Measurements from ENCODE around the gene TRAPPC2. TPM values are rescaled to one million over a fixed set of nuclear protein-coding genes. Genes with fewer than 3 reads are reported as not detected.

TRAPPC2 gene
- total RNA-seq, 1 experiment from 2014 or later: 10.2 TPM

DNA sequence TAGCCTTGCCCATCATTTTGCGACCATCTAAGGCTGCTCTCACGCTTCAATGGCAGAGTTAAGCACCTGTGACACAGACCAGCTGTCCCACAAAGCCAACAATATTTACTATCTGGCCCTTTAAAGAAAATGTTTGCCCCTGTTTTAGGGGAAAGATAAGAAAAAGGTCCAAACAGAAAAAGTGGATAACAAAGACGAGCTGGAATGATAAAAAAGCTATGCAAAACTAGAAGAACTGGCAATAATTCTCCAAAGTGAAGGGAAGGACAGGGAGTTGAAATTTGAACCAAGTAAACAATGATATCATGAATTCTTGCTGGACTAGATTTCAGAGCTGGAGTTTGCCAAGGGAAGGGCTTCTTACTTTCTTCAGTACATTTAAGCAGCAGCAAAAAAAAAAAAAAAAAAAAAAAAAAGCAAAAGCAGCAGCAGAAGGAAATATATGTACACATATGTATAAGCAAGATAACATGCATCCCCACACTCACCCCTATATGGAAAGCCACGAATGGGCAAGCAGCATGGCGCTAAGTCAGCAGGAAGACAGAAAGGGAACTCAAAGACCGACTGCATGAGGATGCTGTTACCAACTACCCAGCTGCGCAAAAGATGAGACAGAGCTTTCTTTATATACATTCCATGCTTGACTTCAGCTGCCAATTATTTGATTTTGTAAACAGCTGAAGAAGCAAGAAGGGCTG lies 12.5 kb downstream of the TRAPPC2 start (continued):
- no peak for TF ChIP-seq ZNF232 (CRISPR knock-in tag; IDR thresholded peaks at IDR 0.05)
- TF ChIP-seq, protein P1, sequence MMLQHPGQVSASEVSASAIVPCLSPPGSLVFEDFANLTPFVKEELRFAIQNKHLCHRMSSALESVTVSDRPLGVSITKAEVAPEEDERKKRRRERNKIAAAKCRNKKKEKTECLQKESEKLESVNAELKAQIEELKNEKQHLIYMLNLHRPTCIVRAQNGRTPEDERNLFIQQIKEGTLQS (CRISPR knock-in tag; conservative IDR thresholded peaks at IDR 0.05): no peak
- no peak for TF ChIP-seq NR2C2 (CRISPR knock-in tag; IDR thresholded peaks at IDR 0.05)
- no peak for TF ChIP-seq EMX1 (CRISPR knock-in tag; IDR thresholded peaks at IDR 0.05)
- TF ChIP-seq NR1H2 (CRISPR knock-in tag; IDR thresholded peaks at IDR 0.05): no peak
- TF ChIP-seq ZNF396 (CRISPR knock-in tag; IDR thresholded peaks at IDR 0.05; ENCODE audit: borderline replicate concordance): no peak
- TF ChIP-seq, protein P2, sequence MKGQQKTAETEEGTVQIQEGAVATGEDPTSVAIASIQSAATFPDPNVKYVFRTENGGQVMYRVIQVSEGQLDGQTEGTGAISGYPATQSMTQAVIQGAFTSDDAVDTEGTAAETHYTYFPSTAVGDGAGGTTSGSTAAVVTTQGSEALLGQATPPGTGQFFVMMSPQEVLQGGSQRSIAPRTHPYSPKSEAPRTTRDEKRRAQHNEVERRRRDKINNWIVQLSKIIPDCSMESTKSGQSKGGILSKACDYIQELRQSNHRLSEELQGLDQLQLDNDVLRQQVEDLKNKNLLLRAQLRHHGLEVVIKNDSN (CRISPR knock-in tag; IDR thresholded peaks at IDR 0.05): no peak
- no peak for TF ChIP-seq IRF2 (CRISPR knock-in tag; IDR thresholded peaks at IDR 0.05; ENCODE audit: borderline replicate concordance, low read depth)

DNA sequence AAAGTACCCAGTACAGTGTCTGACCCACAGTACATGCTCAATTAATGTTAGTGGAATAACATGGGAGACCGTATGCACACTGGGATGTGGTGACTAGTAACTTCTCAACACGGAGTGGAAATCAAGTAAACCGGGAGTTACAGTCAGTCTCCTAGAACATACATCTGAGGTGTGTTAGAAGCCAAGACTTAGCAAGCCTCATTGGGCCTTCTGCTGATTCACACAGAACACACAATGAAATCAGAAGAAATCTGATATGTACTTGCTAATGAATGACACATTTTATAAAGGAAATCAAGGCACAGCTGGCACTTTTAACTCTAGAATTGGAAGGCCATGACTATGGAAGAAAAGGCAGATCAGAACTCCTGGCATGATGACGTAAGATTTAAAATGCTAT lies 13.0 kb downstream of the TRAPPC2 start:
- peaks cover 5% of the 10 kb centered on the region for H3K9me3 Mint-ChIP-seq
- ATAC-seq (no peak), DNase-seq (ENCODE audit: low spot score) (no peak)
- H3K4me3 Mint-ChIP-seq: no peak overlapping the region
- CTCF ChIA-PET: no interaction called here
- 0 out of 2 replicates have a peak, but pooled peaks cover 5% of the 10 kb centered on the region for H3K4me1 Mint-ChIP-seq
- TF ChIP-seq MXD4 (CRISPR knock-in tag; IDR thresholded peaks at IDR 0.05; ENCODE audit: borderline replicate concordance) (no peak), SMAD3 (CRISPR knock-in tag; IDR thresholded peaks at IDR 0.05; ENCODE audit: borderline replicate concordance) (no peak), ZNF671 (CRISPR knock-in tag; IDR thresholded peaks at IDR 0.05) (no peak), JUN (CRISPR knock-in tag; IDR thresholded peaks at IDR 0.05) (no peak), ETV6 (CRISPR knock-in tag; IDR thresholded peaks at IDR 0.05) (no peak), ZNF263 (CRISPR knock-in tag; IDR thresholded peaks at IDR 0.05; ENCODE audit: low read depth) (no peak), HMGA2 (CRISPR knock-in tag; IDR thresholded peaks at IDR 0.05) (no peak), FOXP1 (CRISPR knock-in tag; IDR thresholded peaks at IDR 0.05; ENCODE audit: borderline replicate concordance) (no peak), TP53 (CRISPR knock-in tag; IDR thresholded peaks at IDR 0.05) (no peak), RELA (CRISPR knock-in tag; IDR thresholded peaks at IDR 0.05; ENCODE audit: borderline replicate concordance) (no peak)
- TF ChIP-seq, protein P3, sequence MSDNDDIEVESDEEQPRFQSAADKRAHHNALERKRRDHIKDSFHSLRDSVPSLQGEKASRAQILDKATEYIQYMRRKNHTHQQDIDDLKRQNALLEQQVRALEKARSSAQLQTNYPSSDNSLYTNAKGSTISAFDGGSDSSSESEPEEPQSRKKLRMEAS (CRISPR knock-in tag; IDR thresholded peaks at IDR 0.05): no peak
- TF ChIP-seq, protein P4, sequence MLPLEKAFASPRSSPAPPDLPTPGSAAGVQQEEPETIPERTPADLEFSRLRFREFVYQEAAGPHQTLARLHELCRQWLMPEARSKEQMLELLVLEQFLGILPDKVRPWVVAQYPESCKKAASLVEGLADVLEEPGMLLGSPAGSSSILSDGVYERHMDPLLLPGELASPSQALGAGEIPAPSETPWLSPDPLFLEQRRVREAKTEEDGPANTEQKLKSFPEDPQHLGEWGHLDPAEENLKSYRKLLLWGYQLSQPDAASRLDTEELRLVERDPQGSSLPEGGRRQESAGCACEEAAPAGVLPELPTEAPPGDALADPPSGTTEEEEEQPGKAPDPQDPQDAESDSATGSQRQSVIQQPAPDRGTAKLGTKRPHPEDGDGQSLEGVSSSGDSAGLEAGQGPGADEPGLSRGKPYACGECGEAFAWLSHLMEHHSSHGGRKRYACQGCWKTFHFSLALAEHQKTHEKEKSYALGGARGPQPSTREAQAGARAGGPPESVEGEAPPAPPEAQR (CRISPR knock-in tag; IDR thresholded peaks at IDR 0.05): no peak
- TF ChIP-seq, protein P5, sequence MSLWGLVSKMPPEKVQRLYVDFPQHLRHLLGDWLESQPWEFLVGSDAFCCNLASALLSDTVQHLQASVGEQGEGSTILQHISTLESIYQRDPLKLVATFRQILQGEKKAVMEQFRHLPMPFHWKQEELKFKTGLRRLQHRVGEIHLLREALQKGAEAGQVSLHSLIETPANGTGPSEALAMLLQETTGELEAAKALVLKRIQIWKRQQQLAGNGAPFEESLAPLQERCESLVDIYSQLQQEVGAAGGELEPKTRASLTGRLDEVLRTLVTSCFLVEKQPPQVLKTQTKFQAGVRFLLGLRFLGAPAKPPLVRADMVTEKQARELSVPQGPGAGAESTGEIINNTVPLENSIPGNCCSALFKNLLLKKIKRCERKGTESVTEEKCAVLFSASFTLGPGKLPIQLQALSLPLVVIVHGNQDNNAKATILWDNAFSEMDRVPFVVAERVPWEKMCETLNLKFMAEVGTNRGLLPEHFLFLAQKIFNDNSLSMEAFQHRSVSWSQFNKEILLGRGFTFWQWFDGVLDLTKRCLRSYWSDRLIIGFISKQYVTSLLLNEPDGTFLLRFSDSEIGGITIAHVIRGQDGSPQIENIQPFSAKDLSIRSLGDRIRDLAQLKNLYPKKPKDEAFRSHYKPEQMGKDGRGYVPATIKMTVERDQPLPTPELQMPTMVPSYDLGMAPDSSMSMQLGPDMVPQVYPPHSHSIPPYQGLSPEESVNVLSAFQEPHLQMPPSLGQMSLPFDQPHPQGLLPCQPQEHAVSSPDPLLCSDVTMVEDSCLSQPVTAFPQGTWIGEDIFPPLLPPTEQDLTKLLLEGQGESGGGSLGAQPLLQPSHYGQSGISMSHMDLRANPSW (CRISPR knock-in tag; conservative IDR thresholded peaks at IDR 0.05; ENCODE audit: low read depth): no peak
- TF ChIP-seq, protein P1 (CRISPR knock-in tag; conservative IDR thresholded peaks at IDR 0.05): no peak
- TF ChIP-seq, protein P6, sequence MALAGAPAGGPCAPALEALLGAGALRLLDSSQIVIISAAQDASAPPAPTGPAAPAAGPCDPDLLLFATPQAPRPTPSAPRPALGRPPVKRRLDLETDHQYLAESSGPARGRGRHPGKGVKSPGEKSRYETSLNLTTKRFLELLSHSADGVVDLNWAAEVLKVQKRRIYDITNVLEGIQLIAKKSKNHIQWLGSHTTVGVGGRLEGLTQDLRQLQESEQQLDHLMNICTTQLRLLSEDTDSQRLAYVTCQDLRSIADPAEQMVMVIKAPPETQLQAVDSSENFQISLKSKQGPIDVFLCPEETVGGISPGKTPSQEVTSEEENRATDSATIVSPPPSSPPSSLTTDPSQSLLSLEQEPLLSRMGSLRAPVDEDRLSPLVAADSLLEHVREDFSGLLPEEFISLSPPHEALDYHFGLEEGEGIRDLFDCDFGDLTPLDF (CRISPR knock-in tag; IDR thresholded peaks at IDR 0.05): no peak
- H3K27me3 Mint-ChIP-seq (ENCODE audit: low read depth): no peaks in the 10 kb centered on the region
- POLR2A ChIA-PET: no interaction called here
- H3K36me3 Mint-ChIP-seq: peaks cover 29% of the 10 kb centered on the region
- H3K27ac Mint-ChIP-seq: no peak overlapping the region

Measured in WTC11 (cell line).